Measurements from ENCODE around the gene EMSY.

The EMSY gene

GRCh38 chr11:76598426-76598839 lies 153.6 kb downstream of the EMSY start:
- no peak for DNase-seq (ENCODE audit: low read depth)

GRCh38 chr11:76599041-76600013 lies 154.5 kb downstream of the EMSY start:
- no peak for DNase-seq (ENCODE audit: low read depth)

- no peak for DNase-seq (ENCODE audit: low read depth)
Measured at GRCh38 chr11:76600124-76600655, 155.4 kb downstream of the EMSY start.

GRCh38 chr11:76601272-76601671 lies 156.5 kb downstream of the EMSY start:
- DNase-seq (ENCODE audit: low read depth), result no peak

- DNase-seq (ENCODE audit: low read depth), result no peak
Measured at GRCh38 chr11:76601724-76602123, 156.9 kb downstream of the EMSY start.

GRCh38 chr11:76602431-76602861 lies 157.6 kb downstream of the EMSY start:
- DNase-seq (ENCODE audit: low read depth), result no peak

All from activated T-cell treated with anti-CD3 and anti-CD28 coated beads for 1 hour (primary cell).